Fibroblast of upper back skin (primary cell): ENCODE results near the gene AP1S2.
"Not testable (repeated sequence)": the region's sequence is repeated elsewhere in the genome, so short reads cannot be mapped to it uniquely, and the experiment has no call there.

Experiments
- DNase-seq: peaks from one replicate; pipeline ENCODE4 v3.0.0-alpha.2; 2013

Gene AP1S2

DNA sequence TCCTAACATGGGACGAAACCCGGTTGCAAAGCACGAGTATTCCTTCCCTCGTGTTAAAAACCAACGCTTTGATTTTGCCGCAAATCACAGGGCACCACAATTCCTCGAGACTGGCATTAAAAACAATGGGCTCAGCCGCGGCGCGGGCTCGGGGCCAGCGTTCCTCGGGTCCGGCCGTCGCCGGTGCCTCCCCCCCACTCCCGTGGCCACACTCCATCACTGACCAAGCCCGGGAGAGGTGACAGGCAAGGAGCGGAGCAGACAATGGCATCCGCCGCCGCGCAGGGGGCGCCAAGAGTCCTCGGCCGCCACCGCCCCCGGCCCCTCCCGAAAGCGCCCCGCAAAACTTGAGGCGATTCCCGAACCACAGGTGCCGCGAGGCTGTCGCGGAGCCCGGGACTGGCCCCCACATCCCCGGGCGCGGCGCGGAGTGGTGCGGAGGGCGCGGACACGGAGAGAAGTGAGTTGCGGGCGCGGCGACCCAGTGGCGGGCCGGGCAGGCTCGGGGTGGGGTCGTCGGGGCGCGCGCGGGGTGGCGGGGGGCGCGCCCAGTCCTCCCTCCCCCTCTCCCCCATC lies 445 bp downstream of the AP1S2 start:
- no peak for DNase-seq

DNA sequence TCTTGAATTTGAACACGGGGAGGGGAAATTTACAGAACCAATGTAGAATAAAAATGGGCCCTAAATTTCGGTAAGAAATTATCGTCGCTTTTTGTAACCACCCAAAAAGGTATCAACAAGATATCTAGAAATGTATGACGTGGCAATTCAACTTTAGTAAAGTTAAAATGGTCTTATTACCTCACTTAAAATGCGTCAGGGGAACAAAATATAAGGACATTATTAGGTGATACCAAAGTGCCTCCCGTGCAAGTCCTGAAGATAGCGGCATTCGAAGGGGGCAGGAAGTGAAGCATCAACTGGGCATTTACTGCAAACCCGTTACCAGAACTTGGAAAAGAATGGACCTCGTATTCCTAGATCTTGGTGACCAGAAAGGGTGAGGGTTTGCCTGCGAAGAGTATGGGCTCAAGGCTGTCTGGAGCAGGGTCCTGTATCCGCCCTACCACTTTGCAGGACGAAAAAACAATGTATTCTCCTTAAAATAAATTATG lies 980 bp downstream of the AP1S2 start:
- DNase-seq: no peak

DNA sequence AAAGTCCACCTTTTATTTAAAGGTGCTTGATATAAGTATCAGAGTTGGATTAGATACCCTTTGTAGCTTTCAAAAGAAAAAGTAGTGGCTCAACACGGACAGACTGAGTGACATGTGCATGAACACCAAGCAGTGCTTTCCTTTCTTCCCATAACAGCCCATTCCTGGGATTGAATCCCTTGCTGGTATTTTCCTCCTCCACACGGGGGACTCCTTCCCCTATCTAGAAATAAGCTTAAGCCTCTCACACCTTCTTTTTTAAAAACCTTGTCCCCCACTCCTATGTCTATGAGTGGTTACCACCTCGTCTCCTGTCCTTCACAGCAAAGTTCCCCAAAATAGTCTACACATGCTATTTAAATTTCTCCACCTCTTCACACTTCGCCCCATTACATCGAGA lies 5.1 kb downstream of the AP1S2 start:
- DNase-seq: peak; percentile 19

DNA sequence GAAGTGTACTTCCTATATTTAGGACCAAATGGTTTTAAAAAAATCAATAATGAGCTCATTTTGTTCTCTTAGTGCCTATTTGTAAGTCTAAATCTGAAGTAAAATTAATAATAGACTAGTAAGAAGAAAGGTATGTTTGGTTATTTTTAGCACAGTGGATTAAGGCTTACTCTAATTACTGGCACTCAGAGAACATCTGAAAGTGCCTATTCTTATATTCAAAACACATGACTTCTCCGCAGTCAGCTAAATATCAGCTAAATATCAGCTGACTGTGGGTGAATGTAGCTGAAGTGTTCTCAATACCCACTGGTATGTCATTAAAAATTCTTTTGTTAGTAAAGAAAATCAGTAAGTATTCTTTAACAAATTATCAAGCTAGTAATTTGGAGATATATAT lies 6.0 kb downstream of the AP1S2 start:
- DNase-seq: peak; percentile 29

DNA sequence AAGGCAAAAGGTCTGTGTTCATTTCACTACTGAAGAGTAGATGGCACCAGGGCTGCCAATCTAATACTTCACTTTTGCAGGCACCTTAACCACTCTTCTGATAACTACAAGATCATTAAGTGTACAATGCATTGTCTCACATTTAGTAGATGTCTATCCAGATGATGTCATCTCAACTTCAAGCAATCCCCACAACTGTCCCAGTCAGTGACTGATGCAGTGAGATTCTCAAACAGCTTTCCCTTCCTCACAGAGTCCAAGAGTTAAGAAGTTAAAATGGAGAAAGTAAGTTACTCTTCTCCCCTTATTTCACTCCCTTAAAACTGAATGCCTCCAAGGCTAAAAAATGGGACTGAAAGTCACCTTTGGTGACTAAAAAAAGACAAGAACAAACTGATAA lies 10.7 kb downstream of the AP1S2 start:
- DNase-seq: no peak

DNA sequence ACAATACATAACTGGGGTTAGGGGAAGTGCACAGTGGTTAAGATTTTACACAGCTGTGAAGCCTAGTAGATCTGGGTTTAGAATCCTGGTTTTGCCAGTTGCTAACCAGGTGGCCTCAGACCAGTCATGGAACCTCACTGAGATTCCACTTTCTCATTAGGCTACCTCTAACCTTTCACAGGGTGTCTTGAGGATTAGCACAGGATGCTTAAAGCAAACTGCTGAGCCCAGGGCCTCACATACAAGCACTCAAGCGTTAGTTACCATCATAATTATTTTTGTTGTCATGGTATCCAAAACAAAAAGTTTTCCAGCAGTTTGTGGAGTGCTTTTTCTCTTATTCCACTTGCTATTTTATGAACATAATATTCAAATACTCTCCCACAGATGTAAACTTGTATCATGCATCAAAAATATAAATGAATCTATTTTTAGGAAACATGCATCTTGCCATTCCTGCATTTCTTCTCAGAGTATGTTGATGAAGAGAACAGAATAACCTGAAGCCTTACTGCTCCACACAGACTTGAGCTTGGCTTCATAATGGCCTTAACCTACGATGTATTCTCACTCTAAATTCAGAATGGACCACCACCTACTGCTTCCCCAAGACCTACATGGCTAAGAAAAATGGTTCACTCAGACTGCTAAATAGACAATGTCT lies 12.6 kb downstream of the AP1S2 start:
- DNase-seq: no peak

DNA sequence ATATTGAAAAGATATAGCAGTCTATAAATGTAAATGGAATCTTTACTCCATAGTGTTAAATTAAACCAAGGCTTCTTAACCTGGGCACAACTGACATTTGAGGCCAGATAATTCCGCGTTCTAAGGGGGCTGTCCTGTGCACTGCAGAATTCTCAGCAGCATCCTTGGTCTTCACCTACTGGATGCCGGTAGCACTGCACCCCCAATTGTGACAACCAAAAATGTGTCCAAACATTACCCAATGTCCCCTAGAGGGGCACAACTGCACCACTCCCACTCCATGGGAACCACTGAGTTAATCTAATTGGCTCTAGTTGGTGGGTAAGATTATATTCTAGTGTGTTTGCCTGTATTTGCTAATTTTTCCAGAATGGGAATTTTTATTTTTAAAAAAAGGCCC lies 16.6 kb downstream of the AP1S2 start:
- no peak for DNase-seq

DNA sequence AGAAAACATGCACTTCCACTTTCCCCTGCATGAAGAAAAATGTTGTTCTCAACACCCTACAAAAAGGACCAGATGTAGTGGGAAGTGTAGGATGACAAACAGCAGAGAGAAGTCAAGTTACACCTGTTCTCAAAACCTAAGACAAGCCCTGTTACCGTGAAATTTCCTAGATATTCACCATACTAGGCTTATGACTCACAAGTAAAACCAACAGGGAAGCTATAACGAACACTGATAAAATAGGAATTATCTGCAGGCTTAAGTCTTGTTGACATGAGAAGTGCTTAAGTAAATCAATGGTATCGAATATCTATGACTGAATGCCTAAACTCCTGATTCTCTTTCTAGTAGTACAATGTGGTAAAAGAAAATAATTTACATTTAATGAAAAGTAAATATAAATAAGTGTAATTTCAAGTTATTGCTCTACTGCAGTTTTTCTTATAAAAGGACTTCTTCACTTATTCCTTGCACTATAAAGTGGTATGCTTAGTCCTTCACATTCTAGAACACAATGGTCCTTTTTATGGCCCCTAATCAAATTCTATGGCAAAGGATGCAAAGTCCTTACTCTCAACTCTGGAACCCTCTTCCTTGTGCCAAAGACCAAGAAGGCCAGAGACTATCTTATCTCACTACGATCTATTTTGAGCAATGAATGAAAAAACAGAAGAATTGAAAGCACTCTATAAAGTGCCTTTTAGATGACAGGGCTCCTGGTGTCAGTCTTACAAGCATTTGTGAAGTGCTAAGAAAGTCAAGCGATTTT lies 19.6 kb downstream of the AP1S2 start:
- DNase-seq: peak; percentile 5

DNA sequence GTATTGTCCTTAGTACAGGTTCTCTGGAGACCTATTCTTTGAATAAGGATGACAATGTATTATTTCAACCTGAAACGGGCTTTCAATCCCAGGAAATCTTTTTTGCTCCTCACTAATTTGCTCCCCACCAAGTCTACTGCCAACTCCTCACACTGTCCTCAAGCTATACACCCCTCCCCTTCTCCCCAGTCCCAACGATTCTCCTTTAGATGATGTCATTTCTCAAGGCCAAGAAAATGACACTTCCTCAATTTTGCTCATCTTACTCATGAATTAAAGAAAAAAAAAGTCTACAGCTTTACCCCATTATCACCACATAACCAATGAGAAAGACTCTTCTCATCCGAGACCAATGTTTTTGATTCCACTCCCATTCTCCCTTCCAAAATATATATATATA lies 20.6 kb downstream of the AP1S2 start:
- no peak for DNase-seq

DNA sequence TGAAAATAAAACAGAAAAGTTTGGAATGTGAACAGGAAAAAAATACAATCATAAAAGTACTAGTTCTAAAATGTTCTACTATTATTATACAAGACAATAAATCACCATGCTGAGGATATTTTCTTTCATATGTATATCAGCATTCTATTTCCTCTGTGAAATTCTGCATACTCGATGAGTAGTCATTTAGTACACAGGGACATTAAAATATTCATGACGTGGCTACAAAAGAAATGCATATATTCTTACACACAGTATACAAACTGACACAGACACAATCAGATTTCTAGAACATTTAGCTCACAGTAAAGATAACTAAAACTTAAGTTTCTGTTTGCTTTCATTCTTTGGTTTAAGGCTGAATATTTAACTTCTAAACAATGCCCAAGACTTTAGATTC lies 23.3 kb downstream of the AP1S2 start:
- not testable (repeated sequence) for DNase-seq

DNA sequence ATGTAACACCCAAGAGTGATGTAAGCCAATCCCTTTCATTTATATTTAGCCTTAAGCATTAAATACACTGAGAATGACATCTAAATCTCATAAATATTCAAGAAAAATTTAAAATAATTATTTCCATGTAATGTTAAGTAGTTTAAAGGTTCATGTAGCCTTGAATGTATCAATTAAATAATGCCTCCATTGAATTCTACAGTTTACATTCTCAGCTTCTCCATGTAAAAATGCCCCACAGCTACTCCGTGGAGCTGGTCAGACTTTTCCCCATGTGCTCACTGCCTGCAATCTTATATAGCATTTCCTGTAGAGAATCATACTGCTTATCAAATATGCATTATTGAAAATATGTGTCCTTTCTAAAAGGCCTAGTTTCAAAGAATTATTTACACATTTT lies 25.4 kb downstream of the AP1S2 start:
- DNase-seq: no peak

DNA sequence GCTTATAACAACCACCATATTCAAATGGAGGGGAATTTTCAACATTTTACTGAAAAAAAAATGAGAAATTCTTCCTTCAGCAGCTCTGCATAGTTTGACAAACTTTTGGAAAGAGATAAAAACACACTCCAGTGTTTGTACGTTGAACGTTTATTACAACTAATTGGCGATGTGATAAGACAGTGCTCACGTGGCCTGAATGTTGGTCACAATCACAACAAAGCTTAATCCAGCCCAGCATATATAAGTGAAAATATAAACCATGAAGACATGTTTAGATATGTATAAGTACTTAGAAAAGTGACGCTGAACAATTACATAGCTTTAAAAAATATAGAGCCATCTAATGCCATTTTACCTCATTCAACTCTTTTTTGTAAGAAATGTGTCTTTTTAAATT lies 28.7 kb downstream of the AP1S2 start:
- no peak for DNase-seq

DNA sequence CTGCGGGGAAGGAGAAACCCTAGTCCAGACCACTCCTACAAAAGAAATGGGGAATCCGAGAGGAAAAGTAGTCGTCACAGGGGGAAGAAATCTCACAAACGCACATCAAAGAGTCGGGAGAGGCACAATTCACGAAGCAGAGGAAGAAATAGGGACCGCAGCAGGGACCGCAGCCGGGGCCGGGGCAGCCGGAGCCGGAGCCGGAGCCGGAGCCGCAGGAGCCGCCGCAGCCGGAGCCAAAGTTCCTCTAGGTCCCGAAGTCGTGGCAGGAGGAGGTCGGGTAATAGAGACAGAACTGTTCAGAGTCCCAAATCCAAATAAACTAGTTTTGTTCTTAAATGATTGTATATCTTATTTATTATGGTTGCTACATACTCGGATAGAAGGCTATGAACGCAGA lies 31.7 kb downstream of the AP1S2 start:
- no peak for DNase-seq

DNA sequence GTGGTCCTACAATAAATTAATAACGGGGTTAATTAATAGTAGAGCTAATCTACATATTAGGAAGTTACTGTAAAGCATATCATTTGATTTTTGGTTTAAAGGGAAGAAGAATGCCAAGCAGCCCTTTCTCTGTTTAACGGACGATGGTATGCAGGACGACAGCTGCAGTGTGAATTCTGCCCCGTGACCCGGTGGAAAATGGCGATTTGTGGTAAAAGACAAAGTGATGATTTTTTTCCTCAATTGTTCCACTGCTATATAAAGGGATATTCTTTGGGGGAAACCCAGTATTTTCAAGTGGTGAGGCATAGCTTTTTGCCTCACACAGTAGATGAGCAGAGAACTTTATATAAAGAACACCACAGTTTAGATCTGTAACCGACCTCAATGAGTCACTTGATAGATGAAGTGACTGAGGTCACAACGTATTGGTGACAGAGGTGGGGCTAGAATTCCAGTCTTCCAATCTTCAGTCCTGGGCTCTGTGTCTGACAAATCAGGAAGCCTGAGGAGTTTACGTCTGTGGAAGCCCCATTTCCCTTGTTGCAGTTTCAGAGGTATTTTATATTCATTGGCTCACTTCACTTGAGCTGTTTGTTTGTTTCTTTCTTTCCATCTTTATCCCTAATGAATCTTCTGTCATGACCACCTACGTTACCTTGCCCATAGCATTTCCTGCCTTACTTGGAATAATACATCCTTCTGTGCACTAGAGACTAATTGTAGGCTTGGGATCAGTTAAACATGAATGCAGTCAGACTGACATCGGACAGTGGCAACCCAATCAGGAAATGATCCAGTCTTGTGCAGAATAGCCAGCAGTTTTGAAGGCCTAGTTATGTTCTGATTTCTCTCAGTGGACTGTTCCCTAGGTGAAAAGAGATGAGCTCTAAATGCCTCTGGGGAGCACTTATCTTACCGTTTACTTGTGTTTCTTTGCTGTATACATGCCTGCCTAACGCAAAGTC lies 34.2 kb downstream of the AP1S2 start:
- DNase-seq: no peak

DNA sequence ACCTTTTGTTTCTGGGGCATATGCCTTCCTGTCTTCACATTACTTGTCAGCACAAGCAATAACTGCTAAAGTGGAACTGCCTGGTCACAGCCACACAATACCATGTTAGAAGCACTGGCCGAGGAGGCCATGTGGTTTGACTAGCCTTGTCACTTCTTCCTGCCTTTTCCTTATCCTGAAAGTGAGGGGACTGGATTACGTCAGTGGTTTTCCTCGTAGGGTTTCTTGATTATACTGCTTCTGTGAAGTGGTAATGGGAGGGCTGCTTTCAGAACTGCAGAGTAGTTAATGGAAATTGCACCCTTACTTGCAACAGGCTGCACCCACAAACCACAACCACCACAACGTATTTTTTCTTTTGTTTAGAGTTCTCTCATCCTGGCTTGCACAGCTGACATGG lies 37.7 kb downstream of the AP1S2 start:
- DNase-seq: peak; percentile 16

DNA sequence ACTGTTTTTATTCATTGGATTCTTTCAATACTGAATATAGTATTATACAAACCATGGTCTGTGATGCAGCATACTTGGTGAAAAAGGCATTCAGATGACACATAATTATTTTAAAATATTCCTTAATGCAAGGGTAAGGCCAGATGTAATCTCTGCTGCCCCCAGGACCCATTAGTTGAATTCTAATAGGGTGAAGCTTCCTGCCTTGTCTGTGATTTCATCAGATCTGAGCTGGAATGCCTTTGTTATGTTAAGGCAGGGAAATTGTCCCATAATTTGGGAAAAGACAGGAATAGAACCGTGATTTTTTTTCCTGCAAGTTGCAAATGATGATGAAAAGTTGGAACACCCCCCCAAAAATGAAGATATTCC lies 38.2 kb downstream of the AP1S2 start:
- peak; percentile 51 for DNase-seq

DNA sequence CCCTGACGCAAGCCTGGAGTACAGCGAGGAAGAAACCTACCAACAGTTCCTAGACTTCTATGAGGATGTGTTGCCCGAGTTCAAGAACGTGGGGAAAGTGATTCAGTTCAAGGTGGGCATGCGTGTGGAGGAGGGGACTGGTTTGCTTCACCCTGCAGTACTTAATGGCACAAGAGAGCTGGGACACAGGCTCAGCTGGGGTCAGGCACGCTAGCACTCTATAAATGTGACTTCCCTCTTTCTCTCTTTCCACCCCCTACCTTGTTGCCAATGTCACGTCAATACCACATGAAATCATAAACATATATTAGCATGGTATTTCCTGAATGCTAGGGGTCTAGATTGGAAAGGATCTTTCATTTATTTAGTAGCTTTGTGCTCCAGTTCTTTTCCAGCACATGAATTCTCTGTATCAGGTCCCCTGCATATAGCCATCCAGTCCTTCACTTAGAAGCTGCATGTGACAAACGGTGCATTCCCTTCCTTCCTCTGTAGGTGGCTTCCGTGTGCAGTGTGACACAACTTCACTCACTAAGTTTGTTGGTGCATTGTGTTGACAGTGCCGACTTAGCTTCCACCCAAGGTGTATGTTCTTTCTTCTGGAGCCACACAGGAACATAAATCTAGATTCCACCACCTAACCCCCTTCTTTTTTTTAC lies 38.7 kb downstream of the AP1S2 start:
- DNase-seq: peak; percentile 26

DNA sequence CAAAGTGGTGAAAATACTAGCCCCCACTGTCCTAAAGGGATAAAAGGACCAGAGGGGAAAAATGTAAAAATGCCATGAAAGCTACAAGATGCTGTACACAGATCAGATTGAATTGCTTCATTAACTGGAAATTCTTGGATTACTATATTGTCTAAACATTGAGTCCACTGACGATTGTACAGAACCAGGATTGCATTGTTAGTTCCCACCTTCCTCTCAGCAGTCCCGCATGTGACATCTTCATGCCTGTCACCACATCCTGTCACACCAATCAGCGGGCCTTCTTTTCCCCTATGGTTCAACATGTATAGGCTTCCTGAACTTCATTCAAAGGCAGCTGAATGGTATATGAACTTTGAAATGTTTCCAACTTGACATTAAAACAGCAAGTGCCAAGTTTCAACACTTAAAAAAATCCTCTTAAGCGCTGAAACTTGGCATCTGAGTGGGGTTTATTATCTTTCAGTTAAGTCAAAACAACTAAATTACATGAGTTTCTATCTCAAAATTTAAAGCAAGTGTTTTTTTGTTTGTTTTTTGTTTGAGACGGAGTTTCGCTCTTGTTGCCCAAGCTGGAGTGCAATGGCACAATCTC lies 39.7 kb downstream of the AP1S2 start:
- DNase-seq: no peak

DNA sequence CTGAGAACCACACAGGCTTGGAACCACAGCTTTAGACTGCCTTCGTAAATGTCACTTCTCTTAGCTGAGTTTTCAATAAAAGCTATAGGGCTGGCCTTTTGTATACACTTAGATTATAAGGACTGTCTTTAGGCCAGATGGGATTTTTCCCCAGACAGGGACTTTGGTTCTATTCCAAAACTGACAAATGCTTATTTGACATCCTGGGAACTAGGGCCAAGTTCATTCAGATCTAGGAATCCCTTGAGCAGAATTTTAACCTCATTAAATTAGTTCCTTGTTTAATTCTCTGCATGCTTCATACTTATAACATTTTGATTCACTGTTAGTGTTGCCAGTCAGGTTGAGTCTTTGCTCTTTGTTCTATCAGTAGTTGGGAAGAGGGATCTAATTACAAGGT lies 41.2 kb downstream of the AP1S2 start:
- no peak for DNase-seq

DNA sequence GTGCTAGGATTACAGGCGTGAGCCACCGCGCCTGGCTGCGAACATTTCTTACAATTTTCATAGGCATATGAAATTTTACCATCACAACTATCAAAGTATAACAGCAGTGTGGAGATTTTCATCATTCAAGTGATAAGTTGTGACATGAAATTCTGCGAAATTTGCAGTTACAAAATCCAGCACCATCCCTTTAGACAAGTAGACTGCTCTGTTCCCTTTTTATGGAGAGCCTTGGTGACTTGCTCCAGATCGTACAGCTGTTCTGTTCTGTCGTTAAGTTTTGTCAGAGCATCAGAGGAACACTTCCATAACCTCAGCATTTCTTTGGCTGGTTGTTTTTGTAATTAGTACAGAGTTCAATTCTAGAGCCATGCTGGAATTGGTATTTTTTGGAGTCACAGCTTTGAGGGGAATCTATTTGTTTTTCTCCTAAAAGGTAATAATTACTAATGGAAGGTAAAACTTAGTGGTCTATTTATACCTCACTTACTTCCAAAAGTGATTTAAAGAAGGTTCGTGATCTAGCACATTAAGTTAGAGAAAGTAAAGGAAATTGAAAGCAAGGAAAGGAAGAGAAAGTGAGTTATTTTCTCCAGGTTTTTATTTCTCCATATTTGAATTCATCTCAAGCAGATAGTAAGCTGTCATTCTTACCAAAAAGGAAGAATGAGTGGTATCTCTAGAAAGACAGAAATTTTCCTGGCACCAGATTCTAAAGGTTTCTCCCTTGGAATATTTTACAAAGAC lies 42.2 kb downstream of the AP1S2 start:
- DNase-seq: no peak

DNA sequence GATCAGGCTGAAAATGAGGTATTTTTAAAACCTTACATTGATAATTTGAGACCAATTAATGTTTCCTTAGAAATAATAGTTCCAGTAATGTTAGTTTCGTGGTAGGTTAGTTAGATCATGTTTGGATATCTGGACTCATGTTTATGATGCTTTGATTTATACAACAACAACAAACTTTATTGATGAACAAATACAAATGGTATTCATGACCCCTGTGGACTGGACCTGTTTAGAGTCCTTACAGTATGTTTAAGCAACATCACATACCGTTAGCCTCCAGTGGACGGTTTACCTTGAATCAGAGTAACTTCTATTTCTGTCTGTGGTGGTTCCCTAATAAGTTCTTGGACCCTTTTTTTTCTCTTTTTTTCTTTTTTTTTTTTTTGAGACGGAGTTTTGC lies 46.4 kb downstream of the AP1S2 start:
- no peak for DNase-seq
